Activated CD8-positive, alpha-beta T cell treated with anti-CD3 and anti-CD28 coated beads for 36 hours (primary cell): ENCODE data around the gene MAST2. TPM values are rescaled to one million over a fixed set of nuclear protein-coding genes. Genes with fewer than 3 reads are reported as not detected.

Experiments used
- ATAC-seq: fragments of 200-7000 bp; cut with Tn5 transposase; one replicate; pipeline ENCODE4 v1.10.0; 2021; ENCODE audit warnings: mild to moderate bottlenecking, moderate library complexity
- CTCF ChIA-PET: fragments of 350-600 bp; sonication (Branson Sonifier 250); formaldehyde crosslinking; loops from one replicate; lab custom pipeline; 2021; ENCODE audit warnings: antibody characterized with exemption; lab: Charles Lee
- POLR2A ChIA-PET: fragments of 350-600 bp; sonication (Branson Sonifier 250); formaldehyde crosslinking; loops from one replicate; lab custom pipeline; 2021; ENCODE audit warnings: antibody characterized with exemption; lab: Charles Lee
- DNase-seq: peaks from one replicate; pipeline ENCODE4 v3.0.0-alpha.2; 2020
- H3K27ac Mint-ChIP-seq: one replicate; pipeline ENCODE4 v1.8.0; 2021; ENCODE audit warnings: mild to moderate bottlenecking, mixed read lengths
- H3K27me3 Mint-ChIP-seq: one replicate; pipeline ENCODE4 v1.8.0; 2021; ENCODE audit warnings: mixed read lengths
- H3K36me3 Mint-ChIP-seq: one replicate; pipeline ENCODE4 v1.8.0; 2021; ENCODE audit warnings: low read depth, mixed read lengths
- H3K4me1 Mint-ChIP-seq: one replicate; pipeline ENCODE4 v1.8.0; 2021; ENCODE audit warnings: low read depth, mixed read lengths
- H3K4me3 Mint-ChIP-seq: one replicate; pipeline ENCODE4 v1.8.0; 2021; ENCODE audit warnings: mild to moderate bottlenecking, moderate library complexity, mixed read lengths
- H3K9me3 Mint-ChIP-seq: one replicate; pipeline ENCODE4 v1.8.0; 2021; ENCODE audit warnings: mixed read lengths
- intact Hi-C: fragments of 100-400 bp; cut with micrococcal nuclease; formaldehyde crosslinking; loops from one replicate; pipeline ENCODE4 v1.10.0; 2022
- total RNA-seq, 2 experiments: library from RNA; stranded (reverse); gene quantifications; one replicate each; pipeline ENCODE4 v1.2.3, GENCODE V29; 2021
- TF ChIP-seq, protein P1 (sequence below): fragments of 200-600 bp; IDR thresholded peaks from one replicate; pipeline ENCODE4 v1.8.0; 2022; ENCODE audit warnings: antibody characterized with exemption, mild to moderate bottlenecking

MAST2 gene
- total RNA-seq, 2 experiments from 2014 or later, result 18.2 to 19.5 TPM

DNA sequence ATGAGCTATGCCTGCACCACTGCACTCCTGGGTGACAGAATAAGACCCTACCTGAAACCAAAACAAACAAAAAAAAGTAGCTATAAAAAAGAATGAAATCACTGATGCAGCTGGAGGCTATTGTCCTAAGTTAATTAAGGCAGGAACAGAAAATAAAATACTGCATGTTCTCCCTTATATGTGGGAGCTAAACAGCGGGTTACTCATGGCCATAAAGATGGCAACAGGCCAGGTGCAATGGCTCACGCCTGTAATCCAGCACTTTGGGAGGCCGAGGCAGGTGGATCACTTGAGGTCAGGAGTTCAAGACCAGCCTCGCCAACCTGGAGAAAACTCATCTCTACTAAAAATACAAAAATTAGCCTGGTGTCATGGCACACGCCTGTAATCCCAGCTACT is 176.4 kb downstream of the MAST2 start:
- intact Hi-C loops, result no loop called here

DNA sequence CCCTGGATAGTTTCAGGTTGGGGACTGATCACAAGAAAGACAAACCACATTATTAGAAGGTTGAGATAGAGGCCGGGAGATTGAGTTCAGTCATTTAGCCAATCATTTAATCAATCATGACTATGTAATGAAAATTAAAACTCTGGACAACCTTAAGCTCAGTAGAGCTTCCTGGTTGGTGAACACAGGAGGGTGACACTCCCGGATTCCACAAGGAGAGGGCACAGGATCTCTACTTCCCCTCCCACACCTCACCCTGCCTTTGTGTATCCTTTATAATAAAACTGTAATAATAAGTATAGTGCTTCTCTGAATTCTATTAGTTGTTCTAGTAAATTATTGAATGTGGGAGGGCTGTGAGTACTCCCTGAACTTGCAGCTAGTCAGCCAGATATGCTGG is 178.9 kb downstream of the MAST2 start:
- ChIA-PET CTCF (no interaction called here), POLR2A (no interaction called here)
- Mint-ChIP-seq H3K27me3 (no peaks in the 10 kb centered on the region), H3K9me3 (peaks cover 3% of the 10 kb centered on the region), H3K4me3 (no peak overlapping the region), H3K36me3 (no peaks in the 10 kb centered on the region), H3K27ac (no peak overlapping the region), H3K4me1 (no peaks in the 10 kb centered on the region)
- DNase-seq, result no peak
- intact Hi-C loops, result no loop called here
- no peak for ATAC-seq
- TF ChIP-seq, protein P1, sequence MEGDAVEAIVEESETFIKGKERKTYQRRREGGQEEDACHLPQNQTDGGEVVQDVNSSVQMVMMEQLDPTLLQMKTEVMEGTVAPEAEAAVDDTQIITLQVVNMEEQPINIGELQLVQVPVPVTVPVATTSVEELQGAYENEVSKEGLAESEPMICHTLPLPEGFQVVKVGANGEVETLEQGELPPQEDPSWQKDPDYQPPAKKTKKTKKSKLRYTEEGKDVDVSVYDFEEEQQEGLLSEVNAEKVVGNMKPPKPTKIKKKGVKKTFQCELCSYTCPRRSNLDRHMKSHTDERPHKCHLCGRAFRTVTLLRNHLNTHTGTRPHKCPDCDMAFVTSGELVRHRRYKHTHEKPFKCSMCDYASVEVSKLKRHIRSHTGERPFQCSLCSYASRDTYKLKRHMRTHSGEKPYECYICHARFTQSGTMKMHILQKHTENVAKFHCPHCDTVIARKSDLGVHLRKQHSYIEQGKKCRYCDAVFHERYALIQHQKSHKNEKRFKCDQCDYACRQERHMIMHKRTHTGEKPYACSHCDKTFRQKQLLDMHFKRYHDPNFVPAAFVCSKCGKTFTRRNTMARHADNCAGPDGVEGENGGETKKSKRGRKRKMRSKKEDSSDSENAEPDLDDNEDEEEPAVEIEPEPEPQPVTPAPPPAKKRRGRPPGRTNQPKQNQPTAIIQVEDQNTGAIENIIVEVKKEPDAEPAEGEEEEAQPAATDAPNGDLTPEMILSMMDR, result no peak

More for the DNA sequence above, 176.4 kb downstream of the MAST2 start:
- no peaks in the 10 kb centered on the region for H3K27me3 Mint-ChIP-seq
- POLR2A ChIA-PET, result interaction anchor here (0.6 kb wide), 1 partner anchor 127 kb away, joined by 3 read pairs; no protein-coding TSS in a partner anchor
- TF ChIP-seq, protein P1, result no peak
- no peak overlapping the region for H3K27ac Mint-ChIP-seq
- H3K36me3 Mint-ChIP-seq, result peaks cover 2% of the 10 kb centered on the region
- CTCF ChIA-PET, result interaction anchor here (1.1 kb wide), 1 partner anchor 56 kb away, joined by 3 read pairs; no protein-coding TSS in a partner anchor
- DNase-seq, result no peak
- no peak overlapping the region for H3K4me3 Mint-ChIP-seq
- H3K4me1 Mint-ChIP-seq, result no peaks in the 10 kb centered on the region
- H3K9me3 Mint-ChIP-seq, result peaks cover 3% of the 10 kb centered on the region
- ATAC-seq, result no peak

DNA sequence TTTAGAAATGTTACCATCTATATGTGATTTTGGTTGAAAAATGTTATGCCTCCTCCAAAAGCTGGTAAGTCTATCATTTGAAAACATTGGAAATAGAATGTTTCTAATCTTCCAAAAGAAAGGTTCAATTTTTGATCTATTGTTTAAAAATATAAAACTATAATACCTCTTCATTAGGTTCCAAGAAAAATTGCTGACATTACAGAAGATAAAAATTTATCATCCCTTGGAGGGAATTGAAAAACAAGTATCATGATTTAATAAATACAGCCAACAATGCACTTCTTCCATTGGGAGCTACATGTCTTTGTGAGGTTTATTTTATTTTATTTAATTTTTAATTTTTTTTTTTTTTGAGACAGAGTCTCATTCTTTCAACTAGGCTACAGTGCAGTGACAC is 180.6 kb downstream of the MAST2 start:
- intact Hi-C loops, result no loop called here
- POLR2A ChIA-PET, result no interaction called here
- Mint-ChIP-seq H3K9me3 (peaks cover 3% of the 10 kb centered on the region), H3K4me1 (no peaks in the 10 kb centered on the region), H3K4me3 (no peak overlapping the region), H3K27me3 (no peaks in the 10 kb centered on the region), H3K36me3 (no peaks in the 10 kb centered on the region), H3K27ac (no peak overlapping the region)
- ATAC-seq (no peak), DNase-seq (no peak)
- CTCF ChIA-PET, result no interaction called here
- TF ChIP-seq, protein P1, result no peak

DNA sequence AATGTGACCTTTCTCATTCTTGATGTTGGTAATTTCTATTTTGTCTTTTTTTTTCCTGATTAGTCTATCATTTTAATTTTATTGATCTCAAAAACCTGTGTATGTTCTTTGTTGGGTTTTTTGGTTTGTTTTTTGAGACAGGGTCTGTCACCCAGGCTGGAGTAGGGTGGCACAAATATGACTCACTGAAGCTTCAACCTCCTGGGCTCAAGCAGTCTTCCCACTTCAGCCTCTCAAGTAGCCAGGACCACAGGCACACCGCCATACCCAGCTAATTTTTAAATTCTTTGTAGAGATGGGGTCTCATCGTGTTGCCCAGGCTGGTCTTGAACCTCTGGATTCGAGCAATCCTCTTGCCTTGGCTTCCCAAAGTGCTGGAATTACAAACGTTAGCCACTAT is 183.8 kb downstream of the MAST2 start:
- Mint-ChIP-seq H3K27ac (no peak overlapping the region), H3K9me3 (no peaks in the 10 kb centered on the region), H3K36me3 (no peaks in the 10 kb centered on the region), H3K4me1 (no peaks in the 10 kb centered on the region), H3K27me3 (no peaks in the 10 kb centered on the region), H3K4me3 (no peak overlapping the region)
- no peak for DNase-seq
- no peak for ATAC-seq
- TF ChIP-seq, protein P1, result no peak
- ChIA-PET POLR2A (no interaction called here), CTCF (no interaction called here)
- intact Hi-C loops, result no loop called here

DNA sequence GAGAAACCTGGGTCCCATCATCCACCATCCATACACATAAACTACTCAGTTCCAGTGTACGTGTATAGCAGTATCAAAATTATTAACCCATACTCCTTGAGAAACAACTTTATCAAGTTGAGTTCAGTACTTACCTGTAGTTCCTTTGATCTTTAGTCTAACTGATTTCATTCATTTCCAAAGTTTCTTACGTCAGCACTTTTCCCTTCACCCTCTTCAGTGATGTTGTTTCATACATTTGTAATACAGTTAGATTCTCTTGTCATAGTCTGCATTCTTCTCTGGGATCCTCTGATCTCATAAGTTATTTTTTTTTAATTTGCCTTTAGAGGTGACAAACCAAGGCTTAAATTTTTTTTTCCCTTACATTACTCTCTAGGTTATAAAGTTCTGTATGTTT is 185.8 kb downstream of the MAST2 start:
- H3K4me3 Mint-ChIP-seq, result no peak overlapping the region
- no peaks in the 10 kb centered on the region for H3K36me3 Mint-ChIP-seq
- H3K27ac Mint-ChIP-seq, result no peak overlapping the region
- TF ChIP-seq, protein P1, result no peak
- ATAC-seq, result no peak
- intact Hi-C loops, result no loop called here
- DNase-seq, result no peak
- H3K27me3 Mint-ChIP-seq, result no peaks in the 10 kb centered on the region
- CTCF ChIA-PET, result no interaction called here
- H3K4me1 Mint-ChIP-seq, result no peaks in the 10 kb centered on the region
- POLR2A ChIA-PET, result no interaction called here
- H3K9me3 Mint-ChIP-seq, result no peaks in the 10 kb centered on the region
